Daoy (cell line): Measurements from ENCODE around the gene CD164L2. TPM values are rescaled to one million over a fixed set of nuclear protein-coding genes. Genes with fewer than 3 reads are reported as not detected.

Experiments used
- DNase-seq: peaks from one replicate; pipeline ENCODE4 v3.0.0-alpha.2; 2015; ENCODE audit warnings: low read depth
- total RNA-seq: library from RNA; depleted of rRNA; stranded (reverse); fragments of >200 nt; shearing (Covaris generic); gene quantifications from 2 replicates; pipeline ENCODE4 v1.2.3, GENCODE V29; 2014

CD164L2 gene
- total RNA-seq, 1 experiment from 2014 or later: not detected

DNA sequence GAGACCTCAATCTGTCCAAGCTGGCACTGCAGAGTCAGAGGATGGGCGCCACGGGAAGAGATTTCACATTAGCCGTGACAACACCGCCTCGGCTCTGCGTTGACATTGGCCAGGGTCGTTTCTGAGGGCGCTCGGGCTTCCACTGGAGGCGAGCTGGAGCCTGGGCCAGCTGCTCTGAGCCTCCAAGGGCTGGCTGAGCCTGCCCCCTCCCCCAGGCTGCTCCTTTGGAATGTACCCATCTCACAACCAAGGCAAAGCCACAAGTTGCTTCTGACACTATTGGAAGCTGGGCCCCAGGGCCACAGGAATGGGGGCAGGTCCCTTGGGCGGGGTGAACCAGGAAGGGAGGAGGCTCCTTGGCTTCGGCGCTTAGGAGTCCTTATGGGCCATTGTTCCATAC is 21.9 kb upstream of the CD164L2 start:
- DNase-seq: peak; percentile 74

DNA sequence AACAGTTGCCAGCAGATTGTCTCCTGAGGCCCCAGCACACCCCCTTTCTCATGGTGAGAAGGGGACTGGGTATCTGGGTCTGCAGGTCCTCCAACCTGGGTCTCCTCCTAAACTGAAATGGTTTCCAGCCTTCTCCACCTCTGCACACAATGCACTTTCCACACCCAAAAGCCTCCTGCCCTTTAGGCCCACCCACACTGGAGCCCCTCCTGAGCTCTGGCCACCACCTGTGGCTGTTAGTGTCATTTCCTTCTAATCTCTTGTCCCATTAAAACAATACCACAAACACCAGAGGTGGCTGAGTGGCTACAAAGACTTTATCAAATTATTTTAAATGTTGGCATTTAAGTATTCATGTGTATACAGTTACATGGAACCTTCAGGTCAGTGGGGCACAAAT is 20.8 kb upstream of the CD164L2 start:
- no peak for DNase-seq

DNA sequence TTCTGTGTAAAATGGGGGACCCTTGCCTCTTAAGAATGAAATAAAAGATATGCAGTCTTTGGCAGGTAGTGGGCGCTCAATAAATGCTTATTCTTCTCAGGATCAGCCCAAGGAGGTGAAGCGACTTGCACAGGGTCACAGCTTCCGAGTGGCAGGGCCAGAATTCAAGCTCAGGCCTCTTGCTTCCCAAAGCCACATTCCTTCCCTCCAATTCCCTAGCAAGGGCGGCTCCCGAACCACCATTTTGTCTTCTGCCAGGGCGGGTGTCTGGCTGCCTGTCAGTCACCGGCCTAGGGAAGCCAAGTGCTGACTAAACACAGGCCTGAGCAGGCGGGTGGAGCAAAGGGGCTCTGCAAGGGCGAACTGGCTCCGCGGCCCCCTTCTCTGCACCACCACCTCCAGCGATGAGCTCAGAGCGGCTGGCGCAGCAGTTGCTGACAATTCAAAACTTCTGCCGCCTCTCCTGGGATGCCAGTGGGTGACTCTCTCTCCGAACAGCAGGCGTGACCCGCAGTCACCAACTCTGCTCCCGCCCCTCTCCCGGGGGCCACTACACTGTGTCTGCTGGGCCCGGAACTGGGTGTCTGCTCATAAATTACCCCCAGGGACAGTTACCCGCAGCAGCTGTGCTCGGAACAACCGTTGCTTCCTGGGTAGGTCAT is 20.1 kb upstream of the CD164L2 start:
- DNase-seq: peak; percentile 83

DNA sequence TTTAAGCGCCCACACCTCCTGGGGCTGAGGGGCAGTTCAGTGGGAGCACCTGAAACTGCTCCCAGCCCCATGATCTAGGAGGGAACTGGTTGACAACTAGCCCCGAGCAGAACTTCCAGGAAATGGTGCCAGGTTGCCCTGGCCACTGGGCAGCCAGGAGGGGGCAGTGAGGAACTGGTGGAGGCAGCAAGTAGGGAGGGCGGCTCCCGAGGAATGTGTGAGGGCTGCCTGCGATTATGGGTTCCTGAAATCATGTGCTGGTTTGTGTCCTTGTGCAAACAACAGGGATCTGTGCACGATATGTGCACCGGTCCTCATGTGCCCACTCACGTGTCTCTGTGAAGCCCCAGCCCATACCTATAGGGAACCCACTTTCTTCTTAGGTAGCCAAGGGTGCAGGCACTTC is 19.2 kb upstream of the CD164L2 start:
- peak; percentile 72 for DNase-seq

DNA sequence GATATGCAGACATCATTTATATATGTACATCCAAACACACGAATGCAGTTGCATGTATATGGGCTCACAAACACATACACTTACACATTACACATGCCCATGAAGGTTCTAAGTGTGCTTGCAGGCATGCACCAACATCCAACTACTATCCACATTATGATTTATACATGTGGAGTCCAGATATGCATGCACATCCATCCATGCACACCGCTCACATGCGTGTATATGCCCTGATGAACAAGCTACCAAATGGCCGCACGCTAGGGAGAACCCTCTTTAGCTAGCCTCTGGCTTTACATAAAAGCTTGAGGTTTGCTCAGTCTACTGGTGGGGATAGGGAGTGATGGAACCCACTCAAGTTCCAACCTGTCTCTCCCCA is 17.8 kb upstream of the CD164L2 start:
- no peak for DNase-seq

DNA sequence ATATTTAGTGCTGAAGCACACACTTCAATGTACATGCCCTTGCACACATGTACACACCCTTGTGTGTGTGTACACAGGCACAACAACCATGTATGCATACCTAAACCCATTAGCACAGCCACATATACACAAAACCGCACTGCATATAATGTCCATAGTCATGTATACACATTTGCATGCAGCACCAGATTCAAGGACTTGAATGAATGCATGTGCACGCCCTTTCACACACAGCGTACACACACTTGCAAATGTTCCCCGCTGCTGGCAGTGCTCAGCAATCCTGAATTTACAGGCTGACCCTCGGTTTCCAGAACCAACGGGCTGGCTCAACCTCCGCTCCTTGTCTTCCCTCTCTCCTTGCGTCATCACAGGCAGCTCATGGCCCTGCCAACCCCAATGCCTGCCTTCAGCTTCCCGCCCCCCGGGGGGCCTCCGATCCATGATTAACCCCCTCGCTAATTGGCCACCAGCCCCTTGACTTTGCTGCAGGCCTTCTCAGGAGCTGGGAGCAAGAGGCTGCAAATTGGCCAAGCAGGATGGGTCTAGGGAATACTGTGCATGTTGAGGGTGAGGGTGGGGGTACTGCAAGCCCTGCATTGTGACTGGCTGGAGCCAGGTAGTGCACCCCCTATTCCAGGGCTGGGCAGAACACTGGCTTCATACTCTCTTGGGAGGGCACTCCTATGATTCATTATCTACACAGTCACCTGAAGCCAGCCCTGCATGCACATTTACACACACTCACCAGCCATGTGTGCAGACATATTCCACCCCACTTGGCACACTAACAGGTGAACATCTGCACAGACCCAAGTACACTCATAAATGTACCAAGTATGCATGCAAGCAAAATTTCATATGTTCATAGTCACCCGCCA is 17.2 kb upstream of the CD164L2 start:
- no peak for DNase-seq

DNA sequence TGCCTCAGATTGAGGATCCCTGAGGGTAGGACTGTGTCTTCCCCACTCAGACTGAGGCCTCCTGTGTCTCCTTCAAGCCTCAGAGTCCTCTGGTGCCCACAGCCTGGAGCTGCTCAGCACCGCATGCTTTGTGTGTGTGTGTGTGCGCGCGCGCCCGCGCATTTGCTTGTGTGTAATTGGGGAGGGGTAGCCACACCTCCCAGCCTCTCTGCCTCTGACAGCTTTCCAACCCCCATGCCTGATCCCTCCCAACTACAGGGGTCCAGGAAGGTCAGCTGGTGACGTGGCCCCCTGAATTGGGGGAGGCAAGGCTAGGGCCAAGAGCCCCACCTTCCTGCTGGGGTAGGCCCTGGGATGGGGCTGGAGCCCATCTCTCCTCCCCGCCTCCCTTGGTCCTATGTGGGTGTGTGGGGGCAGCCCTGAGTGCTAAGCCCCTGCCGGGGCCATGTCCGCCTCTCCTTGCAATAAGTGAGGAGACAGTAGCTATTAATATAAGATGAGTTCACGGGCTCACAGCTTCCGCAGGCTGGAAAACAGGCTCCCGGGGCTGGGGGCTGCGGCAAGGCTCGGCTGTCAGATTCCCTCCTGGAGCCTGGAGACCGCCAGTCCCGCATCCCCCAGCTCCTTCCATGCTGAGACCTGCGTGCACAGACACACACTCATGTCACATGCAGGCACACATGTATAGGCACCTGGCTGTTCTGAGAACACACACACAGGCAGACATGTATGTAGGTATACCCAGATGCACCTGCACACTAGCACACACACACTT is 16.3 kb upstream of the CD164L2 start:
- DNase-seq: no peak

DNA sequence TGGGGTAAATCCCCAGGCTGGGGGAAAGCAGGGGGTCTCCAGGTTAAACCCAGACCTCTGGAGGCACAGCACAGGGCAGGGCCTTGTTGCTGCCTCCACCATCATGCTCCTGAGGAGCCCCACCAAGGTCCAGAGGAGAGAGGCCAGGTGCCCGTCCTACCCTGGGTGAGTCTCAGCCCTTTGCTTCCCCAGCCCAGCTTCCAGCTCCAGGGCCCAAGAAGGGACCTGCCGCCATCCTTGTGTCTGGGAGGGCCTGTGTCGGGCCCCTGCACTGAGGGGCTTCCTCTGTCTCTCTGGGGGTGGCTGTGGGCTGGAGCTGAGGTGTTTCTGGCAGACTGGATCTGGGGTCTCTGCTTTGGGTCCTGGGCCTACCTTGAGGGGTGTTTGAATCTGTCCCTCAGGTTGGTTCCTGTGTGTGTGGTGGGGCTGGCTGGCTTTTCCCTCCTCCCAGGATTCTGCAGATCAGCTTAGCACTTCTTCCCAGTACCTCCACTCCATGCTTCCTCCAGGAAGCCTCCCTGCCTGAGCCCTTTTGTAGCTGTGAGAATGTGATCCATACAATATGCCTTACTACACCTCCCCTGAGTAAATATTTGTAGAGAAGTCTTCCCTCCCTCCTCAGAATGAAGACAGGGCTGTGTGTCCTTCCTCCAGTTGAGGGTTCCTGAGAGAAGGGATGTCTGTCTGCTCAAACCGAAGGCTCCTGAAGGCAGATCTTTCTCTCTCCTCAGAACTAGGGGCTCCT is 15.4 kb upstream of the CD164L2 start:
- DNase-seq: no peak

DNA sequence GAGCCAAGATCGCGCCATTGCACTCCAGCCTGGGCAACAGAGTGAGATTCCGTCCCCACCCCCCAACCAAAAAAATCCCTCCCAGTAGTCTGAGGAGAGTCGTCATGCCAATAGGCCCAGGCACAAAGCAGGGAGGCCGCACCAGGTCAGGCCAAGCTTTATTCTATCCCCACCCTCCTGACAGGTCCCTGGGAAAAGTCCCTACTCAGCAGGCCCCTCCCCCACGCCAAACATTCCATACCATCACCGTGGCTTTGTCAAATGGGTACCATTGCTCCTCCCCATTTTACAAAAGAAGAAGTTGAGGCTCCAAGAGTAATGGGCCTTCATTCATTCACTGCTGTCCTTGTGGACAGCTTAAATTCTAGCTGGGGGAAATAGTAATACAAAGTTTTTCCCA is 14.6 kb upstream of the CD164L2 start:
- DNase-seq: no peak

DNA sequence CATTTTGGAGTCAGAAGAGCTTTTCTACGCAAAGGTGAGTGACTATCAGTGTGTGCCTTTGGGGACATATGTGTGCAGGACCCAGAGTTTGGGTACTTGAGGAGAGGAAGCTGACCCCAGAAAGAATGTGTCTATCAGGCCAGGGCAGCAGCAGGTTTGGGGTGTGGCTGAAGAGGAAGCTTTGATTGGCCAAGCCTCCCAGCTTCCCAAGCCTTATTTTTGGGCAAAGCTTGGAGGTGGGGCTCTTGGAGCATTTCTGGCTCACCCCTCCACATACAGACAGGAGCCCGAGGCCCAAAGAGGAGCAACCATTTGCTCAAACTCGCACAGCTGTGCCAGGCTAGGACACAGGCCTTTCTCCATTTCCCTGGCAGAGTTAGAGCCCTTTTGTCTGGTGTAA is 14.0 kb upstream of the CD164L2 start:
- DNase-seq: no peak

DNA sequence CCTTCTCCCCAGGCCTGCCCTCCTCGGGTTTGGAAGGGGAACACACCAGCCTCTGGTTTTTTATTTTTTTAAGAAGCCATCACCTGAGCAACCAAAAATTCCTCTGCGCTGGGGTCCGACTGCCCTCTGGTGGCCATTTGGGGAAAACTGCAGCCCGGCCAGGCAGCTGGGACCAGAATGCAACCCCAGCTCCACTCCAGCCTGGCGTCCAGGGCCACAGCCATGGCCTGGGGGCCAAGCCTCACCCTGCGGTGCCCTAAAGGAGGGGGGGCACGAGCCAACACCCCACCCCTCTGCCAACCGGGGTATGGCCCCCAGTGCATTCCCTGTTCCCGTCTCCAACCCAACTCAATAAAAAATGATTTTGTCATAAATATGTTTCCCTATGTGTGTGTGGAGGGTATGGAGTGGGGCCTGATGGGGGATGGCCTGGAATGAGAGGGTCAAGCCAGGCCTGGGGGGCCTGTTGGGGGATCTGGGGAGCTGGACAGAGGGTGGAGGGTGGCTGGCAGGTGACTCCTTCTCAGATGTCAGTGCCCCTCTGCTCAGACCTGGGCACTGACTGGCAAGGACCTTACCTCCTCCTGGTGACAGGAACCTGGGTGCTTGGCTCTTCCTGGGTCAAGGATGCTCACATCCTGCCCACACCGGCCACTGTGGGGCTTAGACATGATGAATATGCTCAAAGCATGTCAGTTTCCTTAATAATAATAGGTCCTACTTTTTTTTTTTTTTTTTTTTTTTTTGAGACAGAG is 12.5 kb upstream of the CD164L2 start:
- peak; percentile 69 for DNase-seq

DNA sequence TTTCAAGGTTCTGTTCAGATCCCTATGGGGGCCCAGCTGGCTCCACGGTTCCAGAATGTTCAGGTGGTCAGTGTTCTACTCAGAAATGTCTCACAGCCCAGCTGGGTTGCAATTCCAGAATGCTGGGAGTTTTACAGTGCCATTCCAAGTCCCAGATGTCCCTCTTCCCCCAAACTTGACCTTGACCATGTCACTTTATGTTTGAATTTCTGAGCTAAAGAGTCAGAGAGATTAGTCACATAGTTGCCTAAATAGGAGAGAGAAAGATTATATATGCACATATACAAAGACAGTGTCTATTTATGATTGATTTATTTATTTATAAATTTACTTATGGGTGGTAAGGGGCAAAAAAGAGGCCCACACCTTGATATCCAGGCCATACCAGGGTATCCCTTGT is 11.8 kb upstream of the CD164L2 start:
- DNase-seq: no peak

DNA sequence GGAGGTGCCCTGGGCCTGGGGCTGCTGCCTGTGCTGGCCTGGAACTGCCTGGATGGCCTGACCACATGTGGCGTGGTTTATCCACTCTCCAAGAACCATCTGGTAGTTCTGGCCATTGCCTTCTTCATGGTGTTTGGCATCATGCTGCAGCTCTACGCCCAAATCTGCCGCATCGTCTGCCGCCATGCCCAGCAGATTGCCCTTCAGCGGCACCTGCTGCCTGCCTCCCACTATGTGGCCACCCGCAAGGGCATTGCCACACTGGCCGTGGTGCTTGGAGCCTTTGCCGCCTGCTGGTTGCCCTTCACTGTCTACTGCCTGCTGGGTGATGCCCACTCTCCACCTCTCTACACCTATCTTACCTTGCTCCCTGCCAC is 11.1 kb upstream of the CD164L2 start:
- DNase-seq: no peak

DNA sequence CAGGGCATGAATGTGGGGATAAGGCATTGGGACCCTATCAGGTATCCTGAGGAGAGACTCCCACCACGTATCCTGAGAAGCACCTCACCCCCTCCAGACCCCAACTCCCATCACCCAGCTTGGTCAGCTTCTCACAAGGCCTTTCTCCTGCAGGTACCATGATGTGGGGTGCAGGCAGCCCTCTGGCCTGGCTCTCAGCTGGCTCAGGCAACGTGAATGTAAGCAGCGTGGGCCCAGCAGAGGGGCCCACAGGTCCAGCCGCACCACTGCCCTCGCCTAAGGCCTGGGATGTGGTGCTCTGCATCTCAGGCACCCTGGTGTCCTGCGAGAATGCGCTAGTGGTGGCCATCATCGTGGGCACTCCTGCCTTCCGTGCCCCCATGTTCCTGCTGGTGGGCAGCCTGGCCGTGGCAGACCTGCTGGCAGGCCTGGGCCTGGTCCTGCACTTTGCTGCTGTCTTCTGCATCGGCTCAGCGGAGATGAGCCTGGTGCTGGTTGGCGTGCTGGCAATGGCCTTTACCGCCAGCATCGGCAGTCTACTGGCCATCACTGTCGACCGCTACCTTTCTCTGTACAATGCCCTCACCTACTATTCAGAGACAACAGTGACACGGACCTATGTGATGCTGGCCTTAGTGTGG is 10.6 kb upstream of the CD164L2 start:
- no peak for DNase-seq

DNA sequence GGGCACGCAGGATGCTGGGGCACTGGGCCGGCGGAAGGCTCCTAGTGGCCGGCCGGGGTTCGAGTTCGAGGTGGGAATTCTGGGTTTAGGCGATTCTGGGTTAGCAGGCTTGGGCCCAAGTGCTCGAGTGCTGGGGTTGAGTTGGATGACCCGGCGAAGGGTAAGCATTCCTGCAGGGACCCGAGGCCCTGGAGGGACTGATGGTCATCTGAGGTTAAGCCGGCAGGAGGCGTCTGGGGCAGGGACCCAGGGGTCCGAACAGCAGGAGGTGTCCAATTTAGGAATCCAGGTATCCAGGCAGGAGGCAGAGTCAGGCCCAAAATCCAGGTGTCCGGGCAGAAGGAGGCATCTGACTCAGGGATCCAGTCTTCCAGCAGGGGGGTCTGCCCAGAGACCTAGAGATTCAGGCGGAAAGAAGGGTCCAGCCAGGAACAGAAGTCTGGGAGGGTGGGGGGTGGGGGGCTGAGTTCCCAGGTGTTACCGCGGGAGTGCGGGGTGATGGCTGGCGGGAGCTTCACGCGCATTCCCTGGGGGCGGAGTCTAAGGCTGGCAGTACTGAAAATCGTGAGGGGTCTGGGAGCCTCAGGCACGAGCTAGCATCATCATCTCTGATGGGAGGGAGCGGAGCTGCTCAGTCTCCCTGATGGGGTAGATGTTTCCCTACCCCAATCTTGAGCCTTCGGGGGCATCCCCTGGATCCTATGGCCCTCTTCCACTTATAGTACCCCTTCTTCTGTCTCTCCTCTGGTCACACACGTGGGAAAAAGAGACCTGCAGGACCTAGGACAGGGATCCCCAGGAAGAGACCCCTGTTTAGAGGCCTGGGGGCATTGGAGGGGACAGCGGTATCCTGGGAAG is 9.9 kb upstream of the CD164L2 start:
- DNase-seq: no peak

DNA sequence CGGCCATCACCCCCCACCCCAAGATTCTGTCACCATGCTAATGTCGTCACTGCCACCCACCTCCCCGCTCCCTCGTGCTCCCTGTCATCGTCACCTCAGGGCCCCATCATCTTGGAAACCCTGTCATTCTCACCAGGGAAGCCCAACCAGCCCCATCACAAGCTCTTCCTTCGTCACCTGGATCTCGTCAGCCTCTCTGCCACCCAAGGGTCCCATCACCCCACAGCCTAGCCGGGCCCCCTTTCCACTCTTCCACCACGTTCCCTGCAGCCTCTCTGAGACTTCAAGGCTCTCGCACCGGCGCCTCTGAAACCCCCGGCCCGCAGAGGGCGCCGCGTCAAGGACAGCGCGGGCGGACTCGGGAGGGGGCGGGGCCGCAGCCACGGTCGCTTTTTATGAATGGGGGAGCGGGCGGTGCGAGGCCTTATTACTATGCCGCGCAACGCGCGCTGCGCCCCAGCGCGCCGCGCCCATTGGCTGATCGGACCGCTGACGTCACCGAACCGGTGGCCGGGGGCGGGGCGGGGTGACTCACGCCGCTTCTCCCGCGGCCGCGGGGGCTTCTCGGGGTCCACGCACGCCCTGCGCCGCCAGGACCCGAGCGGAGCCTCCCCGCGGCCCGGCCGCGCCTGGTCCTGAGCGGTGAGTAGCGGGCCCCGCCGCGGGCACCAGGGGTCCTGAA is 9.1 kb upstream of the CD164L2 start, which contains the start of gene GPR3:
GPR3 (plus strand) TSS at position 527 of the 682 bp plus-strand sequence. CDS start 1,177 bp downstream, outside the sequence.
- peak; percentile 95 for DNase-seq

DNA sequence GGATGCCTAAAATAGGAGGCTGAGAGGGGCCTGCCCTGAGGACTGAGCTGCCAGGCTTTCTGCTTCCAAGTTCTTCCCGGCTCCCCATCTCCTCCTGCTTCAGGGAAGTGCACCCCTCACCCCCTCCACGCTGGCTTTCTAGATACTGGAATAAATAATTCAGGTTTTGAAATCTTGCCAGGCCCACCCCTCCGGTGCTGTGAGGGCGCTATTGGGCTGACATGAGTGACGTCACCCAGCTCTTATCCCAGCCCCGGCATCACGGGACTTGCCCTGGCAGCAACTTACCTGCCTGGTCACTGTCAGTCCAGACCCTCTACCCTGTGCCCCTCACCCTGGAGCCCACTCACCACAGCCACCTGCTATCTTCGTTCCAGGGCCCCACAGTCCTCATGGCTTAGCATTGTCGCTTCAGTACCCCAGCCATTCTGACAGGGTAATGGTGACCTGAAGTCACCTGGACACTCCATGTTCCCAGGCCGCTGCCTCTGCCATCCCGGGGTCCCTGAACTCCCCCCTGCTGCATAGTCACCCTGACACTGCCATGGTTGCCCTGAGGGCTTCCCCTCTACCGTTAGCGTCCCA is 8.5 kb upstream of the CD164L2 start:
- DNase-seq: peak; percentile 48

DNA sequence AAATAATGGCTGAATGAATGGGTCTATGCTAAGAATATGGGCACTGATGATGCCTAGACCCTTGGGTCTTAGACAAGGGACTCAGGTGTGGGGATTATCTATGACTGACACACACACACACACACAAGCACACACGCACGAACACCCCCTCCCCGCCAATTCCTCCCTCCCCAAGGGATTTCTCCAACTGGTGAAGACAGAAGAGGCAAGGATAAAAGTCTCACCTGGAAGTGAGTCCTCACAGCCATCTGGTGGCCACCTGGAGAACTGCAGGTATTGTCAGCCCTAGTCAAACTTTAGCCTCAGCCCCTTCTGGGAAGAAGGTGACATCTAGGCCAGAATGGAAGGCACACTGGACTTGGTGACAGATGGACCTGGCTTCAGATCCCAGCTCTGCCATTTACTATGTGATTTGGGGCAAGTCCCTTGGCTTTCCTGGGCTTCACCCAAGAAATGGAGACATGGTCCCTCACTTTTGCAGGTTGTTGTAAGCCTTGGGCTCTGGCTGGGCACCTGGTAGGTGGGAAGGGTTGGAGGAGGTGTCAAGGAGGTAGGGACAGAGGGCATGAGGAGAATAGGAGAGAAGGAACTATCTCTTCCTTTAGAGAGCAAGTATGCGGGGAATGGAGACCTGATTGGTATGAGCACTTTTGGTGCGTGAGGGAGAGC is 5.3 kb upstream of the CD164L2 start:
- peak; percentile 64 for DNase-seq
